GM12891 (cell line): ENCODE data around the gene PRKG2.

Experiments used
- PAX5 ChIP-seq: IDR thresholded peaks from 2 replicates; pipeline ENCODE4 v1.6.1; 2011; ENCODE audit warnings: low read length, moderate library complexity, mild to moderate bottlenecking; ENCODE audit not compliant: insufficient read depth, severe bottlenecking
- POLR2A ChIP-seq: IDR thresholded peaks from 2 replicates; pipeline ENCODE4 v1.6.1; 2011; ENCODE audit warnings: low read depth, low read length, control low read depth
- POLR2AphosphoS5 ChIP-seq: IDR thresholded peaks from 2 replicates; pipeline ENCODE4 v1.6.1; 2011; ENCODE audit warnings: low read depth, low read length, control low read depth
- POU2F2 ChIP-seq: IDR thresholded peaks from 2 replicates; pipeline ENCODE4 v1.6.1; 2011; ENCODE audit warnings: low read depth, mild to moderate bottlenecking, control low read depth, low read length, moderate library complexity
- SPI1 ChIP-seq: IDR thresholded peaks from 2 replicates; pipeline ENCODE4 v1.6.1; 2011; ENCODE audit warnings: low read depth, low read length, control low read depth
- TAF1 ChIP-seq: IDR thresholded peaks from 2 replicates; pipeline ENCODE4 v1.6.1; 2011; ENCODE audit warnings: low read depth, low read length, control low read depth

DNA sequence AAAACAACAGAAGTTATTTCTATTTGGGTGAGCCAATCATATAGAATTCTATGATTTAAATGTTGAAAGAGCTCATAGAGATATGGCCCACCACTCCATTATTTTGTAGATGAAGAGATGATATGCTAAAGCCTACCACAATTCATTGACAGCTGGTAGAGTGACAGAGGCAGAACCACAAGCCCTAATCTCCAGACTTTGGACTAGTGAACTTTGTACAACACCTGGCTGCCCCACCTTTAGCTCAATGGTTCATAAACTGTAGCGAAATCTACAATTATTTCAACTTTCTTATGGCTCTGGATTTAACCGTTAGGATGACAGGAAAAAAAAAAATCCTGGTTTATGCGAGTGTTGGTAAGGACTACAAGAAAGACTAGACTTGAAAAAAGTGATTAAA, 50.9 kb downstream of the PRKG2 start:
- TF ChIP-seq POLR2A (no peak), POLR2AphosphoS5 (no peak), TAF1 (no peak), PAX5 (no peak), SPI1 (no peak), POU2F2 (no peak)
